Measurements from ENCODE around the gene PURA. TPM values are rescaled to one million over a fixed set of nuclear protein-coding genes. Genes with fewer than 3 reads are reported as not detected.

Gene PURA
- polyA plus RNA-seq, 2 of the 4 experiments (the other 2 are of a cell fraction), result 4.5 to 12.7 TPM

GRCh38 chr5:140116716-140117115 lies 2.8 kb downstream of the PURA start:
- Histone ChIP-seq H3K9me3 (no peaks in the 10 kb centered on the region), H3K27ac (no peak overlapping the region), H3K4me3 (no peak overlapping the region), H3K4me1 (peaks cover 35% of the 10 kb centered on the region), H3K4me2 (peak overlapping the region; percentile 95)
- POLR2A ChIA-PET, result interaction anchor here (4.7 kb wide), 1 partner anchor 9 kb away, joined by 19 read pairs; no protein-coding TSS in a partner anchor
- CTCF ChIA-PET, result interaction anchor here (0.5 to 12.5 kb wide), 4 partner anchors 27 to 234 kb away, joined by 3 to 125 read pairs (median 4); no protein-coding TSS in a partner anchor
- DNase-seq (ENCODE audit: low read depth in 1 of 2, low spot score in 1 of 2), result peak; percentile 18 to 20
- no peak for TF ChIP-seq PBX3 (IDR thresholded peaks at IDR 0.05)
- TF ChIP-seq EHMT2 (IDR thresholded peaks at IDR 0.05; ENCODE audit: low read depth), result no peak
- TF ChIP-seq NFE2L2 (conservative IDR thresholded peaks at IDR 0.05; ENCODE audit: low read length), result no peak
- TF ChIP-seq RCOR1 (IDR thresholded peaks at IDR 0.05; ENCODE audit: low read depth, low read length), result no peak
- TF ChIP-seq CBX8 (IDR thresholded peaks at IDR 0.05), result no peak
- TF ChIP-seq HDAC2 (IDR thresholded peaks at IDR 0.05), result no peak
- no peak for TF ChIP-seq EP300 (IDR thresholded peaks at IDR 0.05)
- TF ChIP-seq JUNB (IDR thresholded peaks at IDR 0.05), result no peak
- TF ChIP-seq KDM5A (IDR thresholded peaks at IDR 0.05), result no peak
- no peak for TF ChIP-seq HMGXB4 (CRISPR knock-in tag; IDR thresholded peaks at IDR 0.05; ENCODE audit: borderline replicate concordance)
- TF ChIP-seq EHF (CRISPR knock-in tag; IDR thresholded peaks at IDR 0.05), result no peak
- no peak for FAIRE-seq
- ATAC-seq, result no peak
- WGBS (ENCODE audit: missing lambda C conversion rate), result 54% methylated on average over 2 of the region's 2 CpGs

- POLR2A ChIA-PET, result interaction anchor here (4.7 kb wide), 1 partner anchor 10 kb away, joined by 19 read pairs; no protein-coding TSS in a partner anchor
- Histone ChIP-seq H3K9me3 (no peaks in the 10 kb centered on the region), H3K27ac (no peak overlapping the region), H3K4me2 (no peak overlapping the region), H3K4me3 (no peak overlapping the region), H3K4me1 (peaks cover 35% of the 10 kb centered on the region)
- WGBS (ENCODE audit: missing lambda C conversion rate), result 82% methylated on average over 3 of the region's 3 CpGs
- DNase-seq (ENCODE audit: low read depth in 1 of 2, low spot score in 1 of 2) (no peak), FAIRE-seq (no peak), ATAC-seq (no peak)
- TF ChIP-seq MAFK (IDR thresholded peaks at IDR 0.05; ENCODE audit: partially characterized antibody), result no peak
- no peak for TF ChIP-seq RFX5 (IDR thresholded peaks at IDR 0.05)
- no peak for TF ChIP-seq HOXA7 (CRISPR knock-in tag; IDR thresholded peaks at IDR 0.05)
- TF ChIP-seq EHMT2 (IDR thresholded peaks at IDR 0.05; ENCODE audit: low read depth), result no peak
- no peak for TF ChIP-seq EP300 (IDR thresholded peaks at IDR 0.05)
- TF ChIP-seq FOSL2 (IDR thresholded peaks at IDR 0.05), result no peak
- TF ChIP-seq FOSL2 (CRISPR knock-in tag; IDR thresholded peaks at IDR 0.05), result no peak
- TF ChIP-seq USF2 (IDR thresholded peaks at IDR 0.05), result no peak
- TF ChIP-seq MYC (IDR thresholded peaks at IDR 0.05; ENCODE audit: borderline replicate concordance, low read length), result no peak
- TF ChIP-seq, protein P1, sequence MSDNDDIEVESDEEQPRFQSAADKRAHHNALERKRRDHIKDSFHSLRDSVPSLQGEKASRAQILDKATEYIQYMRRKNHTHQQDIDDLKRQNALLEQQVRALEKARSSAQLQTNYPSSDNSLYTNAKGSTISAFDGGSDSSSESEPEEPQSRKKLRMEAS (IDR thresholded peaks at IDR 0.05), result no peak
- TF ChIP-seq HEYL (CRISPR knock-in tag; IDR thresholded peaks at IDR 0.05), result no peak
- TF ChIP-seq KDM1A (IDR thresholded peaks at IDR 0.05; ENCODE audit: low read depth), result no peak
- TF ChIP-seq, protein P2, sequence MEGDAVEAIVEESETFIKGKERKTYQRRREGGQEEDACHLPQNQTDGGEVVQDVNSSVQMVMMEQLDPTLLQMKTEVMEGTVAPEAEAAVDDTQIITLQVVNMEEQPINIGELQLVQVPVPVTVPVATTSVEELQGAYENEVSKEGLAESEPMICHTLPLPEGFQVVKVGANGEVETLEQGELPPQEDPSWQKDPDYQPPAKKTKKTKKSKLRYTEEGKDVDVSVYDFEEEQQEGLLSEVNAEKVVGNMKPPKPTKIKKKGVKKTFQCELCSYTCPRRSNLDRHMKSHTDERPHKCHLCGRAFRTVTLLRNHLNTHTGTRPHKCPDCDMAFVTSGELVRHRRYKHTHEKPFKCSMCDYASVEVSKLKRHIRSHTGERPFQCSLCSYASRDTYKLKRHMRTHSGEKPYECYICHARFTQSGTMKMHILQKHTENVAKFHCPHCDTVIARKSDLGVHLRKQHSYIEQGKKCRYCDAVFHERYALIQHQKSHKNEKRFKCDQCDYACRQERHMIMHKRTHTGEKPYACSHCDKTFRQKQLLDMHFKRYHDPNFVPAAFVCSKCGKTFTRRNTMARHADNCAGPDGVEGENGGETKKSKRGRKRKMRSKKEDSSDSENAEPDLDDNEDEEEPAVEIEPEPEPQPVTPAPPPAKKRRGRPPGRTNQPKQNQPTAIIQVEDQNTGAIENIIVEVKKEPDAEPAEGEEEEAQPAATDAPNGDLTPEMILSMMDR (IDR thresholded peaks at IDR 0.05), result no peak
- CTCF ChIA-PET, result interaction anchor here (0.6 to 12.5 kb wide), 4 partner anchors 16 to 560 kb away, joined by 3 to 125 read pairs (median 3); no protein-coding TSS in a partner anchor
These were observed 3.6 kb downstream of the PURA start for GRCh38 chr5:140117523-140117922.
